HG03064 (cell line): Measurements from ENCODE around the gene CCDC102B.
"Not testable (repeated sequence)": the region's sequence is repeated elsewhere in the genome, so short reads cannot be mapped to it uniquely, and the experiment has no call there.

Experiments used
- ATAC-seq: cut with Tn5 transposase; IDR thresholded peaks from one replicate; pipeline ENCODE4 v1.9.1; 2021; ENCODE audit warnings: low read depth; ENCODE audit not compliant: unreplicated experiment

Gene CCDC102B

DNA sequence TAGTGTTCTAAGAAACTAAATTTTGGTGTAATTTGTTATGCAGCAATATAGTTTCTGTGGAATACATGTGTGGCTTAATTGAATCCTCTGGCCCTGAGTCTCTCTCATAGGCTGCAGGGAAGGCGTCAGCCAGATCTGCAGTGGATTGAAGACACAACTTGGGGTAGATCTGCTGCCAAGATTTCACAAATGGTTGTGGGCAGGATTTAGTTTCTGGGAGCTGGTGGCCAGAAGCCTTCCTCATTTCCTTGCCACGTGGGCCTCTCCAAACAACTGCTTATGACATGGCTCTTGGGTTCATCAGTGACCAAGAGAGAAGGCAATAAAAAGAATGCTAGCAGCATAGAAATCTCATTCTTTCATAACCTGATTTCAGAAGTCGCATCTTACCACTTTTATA, 28.2 kb downstream of the CCDC102B start:
- ATAC-seq = no peak

DNA sequence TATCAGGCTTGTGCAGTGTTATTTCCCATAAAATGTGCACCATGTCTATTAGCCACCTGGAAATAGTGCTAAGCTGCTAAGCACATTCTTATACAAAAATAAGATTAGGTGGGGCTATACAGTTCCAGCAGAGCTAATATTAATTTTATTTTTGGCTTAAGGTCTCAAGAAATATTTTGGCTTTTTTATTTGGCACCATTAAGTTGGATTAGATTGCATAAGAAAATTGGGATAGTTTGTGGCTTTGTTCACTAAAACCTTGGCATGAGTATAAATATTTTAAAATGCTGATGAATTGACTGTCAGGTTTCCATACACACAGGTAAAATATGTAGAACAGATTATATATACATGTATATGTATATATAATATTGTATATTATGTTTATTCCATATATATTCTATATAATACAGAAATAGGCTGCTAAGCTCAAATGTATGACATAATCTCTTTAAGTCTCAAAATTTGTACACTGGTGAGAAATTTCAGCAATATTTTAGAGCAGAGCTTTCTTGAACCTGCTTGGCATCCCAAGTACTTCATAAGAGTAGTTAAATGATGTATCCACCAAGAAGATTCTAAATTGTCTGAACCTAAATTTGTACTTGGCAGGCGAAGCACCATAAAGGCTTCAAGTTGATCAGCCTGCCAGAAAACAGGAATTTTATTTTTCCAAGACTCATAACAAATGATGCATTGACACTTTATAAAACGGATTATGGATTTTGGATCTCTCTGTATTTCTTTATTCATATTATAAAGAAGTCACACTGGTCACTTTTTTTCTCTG, 32.6 kb downstream of the CCDC102B start:
- ATAC-seq = no peak

DNA sequence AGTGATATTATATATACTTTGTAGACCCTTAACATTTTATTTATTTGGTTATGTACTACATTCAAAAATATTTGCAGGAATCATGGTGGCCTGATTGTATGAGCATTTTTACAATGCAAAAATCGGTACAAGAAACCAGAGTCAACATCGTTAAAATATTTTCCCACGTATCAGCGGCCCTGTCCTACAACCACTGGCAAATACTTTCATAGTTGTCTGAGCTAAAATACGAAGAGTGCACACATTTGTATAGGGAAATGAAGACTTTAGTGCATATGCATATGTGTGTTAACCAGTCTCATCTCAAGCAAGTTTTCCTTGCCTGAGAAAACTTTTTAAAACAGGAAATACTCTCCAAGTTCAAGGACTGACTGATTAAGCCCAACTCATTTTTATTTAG, 35.9 kb downstream of the CCDC102B start:
- no peak for ATAC-seq

DNA sequence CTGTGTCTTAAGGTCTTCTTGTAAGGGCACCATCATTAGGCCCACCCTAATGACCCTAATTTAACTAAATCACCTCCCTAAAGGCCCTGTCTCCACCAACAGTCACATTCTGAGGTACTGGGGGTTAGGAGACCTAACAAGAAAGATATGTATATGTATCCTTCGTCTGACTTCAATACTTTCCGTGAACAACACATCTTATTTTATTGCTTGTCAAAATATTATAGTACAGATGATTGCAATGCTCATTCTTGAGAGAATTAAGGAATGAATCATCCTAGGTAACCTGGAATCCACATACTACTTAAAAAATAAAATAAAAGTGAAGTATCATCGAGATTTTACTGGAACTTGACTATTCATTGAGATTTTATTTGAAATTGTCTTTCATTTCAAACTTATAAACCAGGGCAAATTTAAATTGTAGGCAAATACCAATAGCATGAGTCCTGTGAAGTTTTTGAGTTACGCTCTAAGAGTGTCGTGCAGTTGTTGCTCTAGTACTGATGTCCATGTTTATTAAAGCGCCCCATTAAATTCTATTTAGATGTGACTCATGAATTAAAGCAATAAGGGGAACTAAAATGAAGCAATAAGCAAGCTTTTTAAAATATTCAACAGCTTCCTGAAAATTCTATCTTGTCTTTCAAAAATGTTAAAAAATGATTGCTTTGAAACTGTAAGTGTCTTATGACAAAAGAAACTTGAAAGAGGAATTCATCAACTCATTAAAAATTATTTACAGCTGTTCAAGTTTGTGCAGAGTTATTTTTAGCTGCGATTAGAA, 40.0 kb downstream of the CCDC102B start:
- ATAC-seq = no peak

DNA sequence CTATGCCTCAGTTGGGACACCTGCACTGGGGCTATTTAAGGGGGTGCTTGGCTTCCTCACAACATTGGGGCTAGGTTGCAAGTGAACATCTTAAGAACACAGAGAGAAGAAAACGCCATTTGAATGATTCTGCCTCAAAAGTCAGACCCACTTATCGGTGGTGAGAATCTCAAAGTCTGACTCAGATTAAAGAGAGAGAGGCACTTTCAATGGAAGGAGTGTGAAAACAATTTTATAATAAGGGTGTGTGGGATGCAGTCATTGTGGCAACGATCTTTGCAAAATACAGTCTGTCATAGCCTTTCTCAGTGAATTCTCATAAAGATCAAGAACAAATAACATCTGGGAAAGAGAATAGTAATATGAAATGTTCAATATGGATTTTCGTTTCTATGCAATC, 41.8 kb downstream of the CCDC102B start:
- no peak for ATAC-seq

DNA sequence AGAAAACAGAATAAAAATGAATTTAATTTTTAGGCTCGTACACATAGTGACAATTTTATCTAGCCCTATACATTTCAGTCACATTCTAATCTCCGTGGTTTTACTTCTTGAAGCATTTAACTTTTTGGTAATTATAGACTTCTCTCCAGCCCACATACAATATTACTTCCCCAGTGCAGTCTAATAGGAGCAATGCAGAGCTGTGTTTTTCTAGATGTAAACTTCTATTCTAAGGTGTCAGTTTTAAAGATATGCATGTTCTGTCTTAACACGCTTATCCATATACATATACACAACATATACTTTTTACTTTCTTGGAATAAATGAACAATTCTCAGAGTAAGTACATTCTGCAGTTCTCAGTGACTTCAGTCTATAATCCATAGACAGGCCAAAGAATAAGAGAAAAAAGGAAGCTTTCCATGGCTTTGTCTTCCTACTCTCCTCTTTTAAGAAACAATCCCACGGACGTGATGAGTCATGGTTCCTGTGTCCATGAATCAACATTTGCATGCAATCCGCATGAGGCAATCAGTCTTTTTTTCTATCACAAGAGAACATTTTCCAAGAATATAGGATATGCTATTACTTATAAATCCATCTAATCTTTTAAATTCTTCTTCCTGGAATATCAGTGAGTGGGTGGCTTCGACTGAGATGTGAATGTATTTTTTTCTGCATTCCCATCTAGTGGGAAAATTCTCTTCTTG, 42.8 kb downstream of the CCDC102B start:
- no peak for ATAC-seq

DNA sequence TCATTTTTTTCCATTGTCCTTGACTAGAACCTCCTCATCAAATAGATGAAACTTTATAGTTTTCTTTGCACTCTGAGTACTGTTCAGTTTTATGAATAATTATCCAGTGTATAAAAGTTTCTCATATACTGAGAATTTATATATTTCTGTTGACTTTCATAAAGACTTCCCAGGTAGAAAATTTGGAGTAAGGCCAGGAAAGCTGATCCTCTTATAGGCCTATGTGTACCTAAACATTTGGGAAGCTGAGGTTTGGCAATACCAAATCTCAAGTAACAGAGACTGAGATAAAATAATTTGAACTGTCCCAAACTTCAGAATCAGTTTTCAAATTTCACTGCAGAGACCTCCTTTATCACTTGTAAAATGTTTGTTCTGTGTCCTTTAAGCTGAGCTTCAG, 43.4 kb downstream of the CCDC102B start:
- ATAC-seq = no peak

DNA sequence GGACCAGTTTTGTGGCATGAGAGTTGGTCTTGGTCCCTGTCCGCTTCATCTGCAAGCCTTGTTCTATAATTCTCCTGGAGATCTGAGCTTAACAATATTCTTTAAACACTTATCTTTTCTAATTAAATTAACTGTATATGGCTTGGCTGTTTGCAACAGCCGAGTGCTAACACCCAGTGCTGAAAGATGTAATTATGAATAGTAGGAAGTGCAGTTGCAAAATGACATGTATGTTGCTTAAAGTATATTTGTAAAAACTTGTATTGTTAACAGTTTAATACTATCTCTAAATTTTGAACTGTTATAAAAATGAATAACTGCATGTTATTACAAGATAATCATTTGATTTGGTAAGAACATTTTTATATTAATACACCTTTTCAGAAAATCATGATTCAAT, 45.1 kb downstream of the CCDC102B start:
- ATAC-seq = no peak

DNA sequence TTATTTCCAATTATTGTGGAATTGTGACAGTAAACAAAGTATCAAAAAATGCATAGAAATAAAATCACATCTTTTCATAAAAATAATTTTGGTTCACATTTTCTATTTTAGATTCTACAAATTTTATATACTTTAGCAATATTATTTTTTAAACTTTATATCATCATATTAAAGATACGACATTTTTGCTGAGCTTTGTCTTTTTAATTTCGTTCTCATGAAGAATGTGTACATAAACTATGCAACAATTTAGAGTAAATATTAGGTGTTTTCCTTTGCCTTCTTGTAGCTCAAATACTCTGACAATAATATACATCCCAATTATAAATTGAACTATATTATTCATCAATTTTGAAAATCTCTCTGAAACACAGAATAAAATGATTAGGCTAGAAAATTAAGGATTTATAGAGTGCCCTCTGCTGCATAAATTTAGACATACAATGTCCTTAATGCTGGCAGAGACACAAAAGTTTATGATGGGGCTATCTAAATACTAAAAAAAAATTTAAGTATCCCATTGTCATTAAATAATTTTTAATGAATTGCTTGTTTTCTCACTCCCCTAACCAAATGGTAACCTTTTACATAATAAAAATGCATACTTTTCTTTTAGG, 45.7 kb downstream of the CCDC102B start:
- ATAC-seq = no peak

DNA sequence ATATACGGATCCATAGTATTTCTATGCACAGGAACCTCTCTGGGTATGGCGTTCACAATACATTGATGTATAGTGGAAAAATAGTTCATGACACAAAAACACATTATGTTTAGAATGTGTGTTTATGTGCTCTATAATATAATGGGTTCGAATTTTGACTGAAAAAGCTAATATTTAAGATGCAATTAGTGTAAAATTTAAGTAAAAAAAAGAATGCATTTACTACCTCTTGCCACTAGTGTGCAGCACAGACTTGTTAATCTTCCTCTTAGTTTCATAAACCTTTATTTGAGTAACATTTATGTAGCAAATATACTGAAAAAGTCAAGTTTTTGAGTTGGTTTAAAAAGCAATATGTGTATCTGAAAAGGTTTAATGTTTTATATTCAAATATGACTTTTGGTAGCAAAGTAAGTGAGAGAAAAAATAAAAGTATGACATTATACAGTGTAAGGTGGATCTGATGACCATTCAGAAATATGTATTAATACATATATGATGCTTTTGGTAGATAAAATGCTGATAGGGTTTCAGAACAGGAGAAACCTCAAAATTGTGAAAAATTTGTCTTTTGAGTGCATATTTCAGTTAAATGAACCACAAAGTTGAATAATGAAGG, 49.4 kb downstream of the CCDC102B start:
- ATAC-seq = no peak

DNA sequence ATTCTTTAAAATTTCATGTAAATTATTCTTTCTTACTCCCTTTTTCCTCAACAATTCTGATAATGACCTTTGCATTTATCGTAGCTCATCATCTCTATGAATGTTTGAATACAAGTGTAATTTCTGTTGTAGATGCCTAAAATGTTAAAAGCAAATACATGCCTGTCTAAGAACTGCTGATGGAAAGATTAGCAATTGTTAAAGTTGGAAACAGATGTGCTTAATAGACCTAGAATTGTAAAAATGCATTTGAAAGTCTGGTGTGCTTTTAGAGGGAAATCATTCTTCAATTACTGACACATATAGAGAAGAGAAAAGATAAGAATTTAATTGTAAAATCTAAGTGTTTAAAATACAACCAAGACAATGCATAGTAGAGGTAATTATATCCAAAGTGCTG, 50.4 kb downstream of the CCDC102B start:
- ATAC-seq = no peak

DNA sequence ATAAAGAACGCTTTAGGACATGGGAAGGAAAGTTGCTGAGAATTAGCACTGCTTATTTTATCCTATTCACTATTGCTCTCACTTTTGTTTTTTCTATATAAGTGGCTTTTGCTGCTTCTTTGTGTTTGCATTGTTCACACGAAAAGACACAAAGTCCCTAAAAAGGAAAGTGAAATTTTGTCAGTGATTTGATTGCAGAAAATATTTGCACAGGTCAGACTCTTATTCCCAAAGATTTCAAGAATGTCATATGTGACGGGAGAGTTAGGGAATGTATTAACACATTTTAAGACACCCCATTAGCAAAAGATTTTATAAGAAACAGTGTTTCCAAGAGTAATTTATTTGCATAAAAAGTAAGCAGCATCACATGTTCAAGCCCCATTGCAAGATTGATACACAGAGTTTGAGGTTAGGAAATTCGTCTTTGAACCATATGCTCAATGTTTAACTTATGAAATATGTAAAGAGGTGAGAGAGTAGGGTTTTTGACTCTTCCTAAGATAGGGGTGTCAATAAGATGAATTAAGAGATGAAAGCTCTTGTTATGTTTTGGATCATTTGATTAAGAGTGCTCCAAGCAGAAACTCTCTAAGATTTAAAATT, 57.0 kb downstream of the CCDC102B start:
- ATAC-seq = no peak

DNA sequence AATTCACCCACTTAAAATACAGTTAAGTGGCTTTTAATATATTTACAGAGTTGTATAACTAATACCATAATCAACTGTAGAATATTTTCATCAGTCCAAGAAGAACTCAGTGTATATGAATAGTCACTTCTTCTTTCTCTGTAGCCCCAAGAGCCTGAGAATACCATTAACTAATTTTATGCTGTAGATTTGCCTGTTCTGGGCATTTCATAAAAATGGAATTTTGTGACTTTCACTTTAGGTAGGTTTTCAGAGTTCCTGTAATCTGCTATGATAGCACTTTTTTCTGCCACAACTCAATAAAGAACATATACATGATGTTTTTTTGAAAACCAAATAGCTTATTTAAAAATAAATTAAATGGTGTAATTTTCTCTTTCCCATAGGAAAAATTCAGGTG, 57.6 kb downstream of the CCDC102B start:
- no peak for ATAC-seq

DNA sequence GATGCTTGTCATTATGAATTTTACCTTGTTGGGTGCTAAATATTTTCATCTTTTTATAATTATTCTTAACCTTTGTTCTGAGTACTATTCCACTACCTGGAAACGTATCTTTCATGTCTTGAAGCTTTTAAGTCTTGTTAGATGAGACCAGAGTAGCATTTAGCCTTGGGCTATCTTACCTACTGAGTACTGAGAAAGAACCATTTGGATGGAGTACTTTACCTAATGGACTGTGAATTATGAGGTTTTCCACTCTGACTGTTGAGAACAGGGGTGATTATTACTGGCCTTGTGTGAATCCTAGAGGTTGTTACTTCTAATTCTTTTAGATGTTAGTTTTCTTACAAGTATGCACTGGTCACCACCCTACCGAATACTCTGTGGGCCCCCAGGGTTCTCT, 63.5 kb downstream of the CCDC102B start:
- ATAC-seq = no peak

DNA sequence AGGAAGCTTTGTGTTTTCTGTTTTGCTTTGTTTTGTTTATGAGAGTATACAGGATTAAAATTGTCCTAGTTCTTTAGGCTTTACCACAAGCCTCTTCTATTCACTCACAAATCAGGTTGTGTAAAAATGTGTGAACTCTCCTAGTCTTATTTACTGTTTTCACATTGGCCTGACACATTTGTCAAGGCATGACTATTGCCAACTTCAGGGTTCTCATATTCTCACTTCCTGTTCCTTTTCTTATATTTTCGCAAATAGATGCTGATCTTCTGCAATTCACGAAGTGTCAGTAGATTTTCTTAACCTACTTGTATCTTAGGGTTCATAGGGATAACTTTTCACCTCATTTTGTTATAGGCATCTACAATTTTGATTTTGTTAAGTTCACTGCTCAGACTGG, 67.1 kb downstream of the CCDC102B start:
- no peak for ATAC-seq

DNA sequence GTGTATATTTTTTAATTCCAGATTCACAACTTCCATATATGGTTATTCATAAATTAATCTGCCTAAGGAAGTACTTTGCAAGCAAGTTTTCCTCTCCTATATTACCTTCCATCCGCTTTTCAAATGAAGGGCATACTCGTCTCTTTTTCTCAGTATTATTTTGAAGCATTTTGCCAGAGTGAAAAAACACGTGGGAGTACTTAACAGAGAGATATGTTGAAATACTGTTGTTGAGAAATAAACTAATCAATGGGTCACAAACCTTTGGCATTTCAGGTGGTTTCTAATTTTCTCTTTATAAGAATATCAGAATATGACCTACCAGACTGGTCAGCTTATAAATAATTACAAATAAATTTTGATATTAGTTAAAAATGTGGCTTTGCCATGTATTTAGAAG, 67.6 kb downstream of the CCDC102B start:
- ATAC-seq = no peak

DNA sequence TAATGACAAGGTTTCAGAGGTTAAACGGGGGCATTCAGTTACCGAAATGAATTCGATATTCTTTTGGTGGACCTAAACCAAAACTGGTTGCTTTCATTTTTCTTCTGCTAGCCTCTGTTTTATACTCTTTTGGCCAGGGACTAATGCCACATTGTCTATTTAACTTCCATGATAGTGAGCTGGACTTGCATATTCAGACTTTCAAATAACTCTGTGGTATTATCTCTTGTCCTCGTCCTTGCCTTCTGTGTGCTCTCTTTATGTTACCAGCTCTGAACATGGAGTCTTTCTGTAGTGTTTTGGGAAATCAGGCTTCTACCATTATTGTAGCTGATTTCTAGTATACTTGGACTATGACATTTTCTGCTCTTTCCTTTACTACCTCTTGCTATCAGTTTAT, 75.1 kb downstream of the CCDC102B start:
- no peak for ATAC-seq

DNA sequence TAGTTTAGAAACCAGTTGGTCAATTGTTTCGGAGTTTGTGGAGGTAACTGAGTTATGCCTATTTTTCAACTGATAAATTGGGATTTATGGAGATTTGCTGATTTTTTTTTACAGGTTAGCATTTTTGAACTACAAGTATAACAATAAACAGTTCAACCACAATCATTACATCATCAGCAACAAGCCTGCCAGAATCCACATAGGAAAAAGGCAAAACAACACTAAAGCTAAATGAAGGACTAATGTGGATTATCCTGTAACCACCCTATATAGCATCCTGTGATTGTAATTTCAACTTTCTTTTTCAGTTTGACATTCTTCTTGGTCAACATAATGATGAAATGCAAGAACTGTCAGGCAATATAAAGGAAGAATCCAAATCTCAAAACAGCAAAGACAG, 76.5 kb downstream of the CCDC102B start:
- ATAC-seq = no peak

DNA sequence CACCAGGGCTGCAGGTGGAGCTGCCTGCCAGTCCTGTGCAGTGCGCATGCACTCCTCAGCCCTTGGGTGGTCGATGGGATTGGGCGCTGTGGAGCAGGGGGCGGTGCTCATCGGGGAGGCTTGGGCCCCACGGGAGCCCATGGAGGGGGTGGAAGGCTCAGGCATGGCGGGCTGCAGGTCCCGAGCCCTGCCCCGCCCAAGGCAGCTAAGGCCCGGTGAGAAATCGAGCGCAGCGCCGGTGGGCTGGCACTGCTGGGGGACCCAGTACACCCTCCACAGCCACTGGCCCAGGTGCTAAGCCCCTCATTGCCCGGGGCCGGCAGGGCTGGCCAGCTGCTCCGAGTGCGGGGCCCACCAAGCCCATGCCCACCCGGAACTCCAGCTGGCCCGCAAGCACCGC, 82.1 kb downstream of the CCDC102B start:
- ATAC-seq = not testable (repeated sequence)

DNA sequence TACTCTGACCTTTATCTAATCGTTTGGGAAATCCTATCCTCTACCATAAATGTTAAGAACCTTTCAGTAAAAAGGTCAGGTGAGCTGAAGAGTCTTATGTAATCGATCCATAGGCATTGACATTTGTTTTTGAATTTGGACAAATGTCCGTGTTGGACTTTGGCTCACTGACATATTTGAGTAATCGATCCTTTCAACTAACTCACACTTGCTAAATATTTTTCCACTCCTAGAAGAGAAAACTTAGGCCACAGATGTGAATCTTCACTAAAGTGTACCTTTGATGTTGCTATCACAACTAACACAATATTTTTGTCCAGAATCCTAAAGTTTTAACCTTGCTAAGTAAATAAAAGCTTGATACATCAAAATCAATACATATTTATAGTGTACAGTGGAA, 89.5 kb downstream of the CCDC102B start:
- no peak for ATAC-seq
